GM12872 (cell line): ENCODE data around the gene CEP112.

Source experiments
- CTCF ChIP-seq: IDR thresholded peaks from 3 replicates; pipeline ENCODE4 v1.5.1; 2011; ENCODE audit warnings: low read depth, mild to moderate bottlenecking, low read length, moderate library complexity; ENCODE audit not compliant: insufficient read depth

The CEP112 gene

DNA sequence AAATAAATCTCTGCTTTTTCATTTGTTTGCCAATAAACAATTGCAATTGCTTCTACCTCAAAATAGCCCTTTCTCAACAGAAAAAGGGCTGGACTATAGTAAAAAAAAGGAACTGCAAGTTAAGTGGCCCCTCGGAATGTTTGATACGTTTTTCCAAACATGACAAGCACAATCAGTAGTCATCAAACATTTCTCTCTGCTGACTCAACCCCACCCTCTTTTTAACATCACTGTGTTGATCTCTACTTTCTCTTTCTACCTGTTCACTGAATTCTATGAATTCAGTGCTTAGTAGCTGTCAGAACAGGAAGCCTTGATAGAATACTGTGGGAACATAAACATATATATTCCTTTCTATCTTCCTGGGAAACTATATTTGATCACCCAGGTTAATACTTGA is 514.0 kb downstream of the CEP112 start:
- TF ChIP-seq CTCF: no peak

GRCh38 chr17:65674246-65675045 is 517.5 kb downstream of the CEP112 start:
- no peak for TF ChIP-seq CTCF

GRCh38 chr17:65670667-65671371 is 521.1 kb downstream of the CEP112 start:
- TF ChIP-seq CTCF: no peak

DNA sequence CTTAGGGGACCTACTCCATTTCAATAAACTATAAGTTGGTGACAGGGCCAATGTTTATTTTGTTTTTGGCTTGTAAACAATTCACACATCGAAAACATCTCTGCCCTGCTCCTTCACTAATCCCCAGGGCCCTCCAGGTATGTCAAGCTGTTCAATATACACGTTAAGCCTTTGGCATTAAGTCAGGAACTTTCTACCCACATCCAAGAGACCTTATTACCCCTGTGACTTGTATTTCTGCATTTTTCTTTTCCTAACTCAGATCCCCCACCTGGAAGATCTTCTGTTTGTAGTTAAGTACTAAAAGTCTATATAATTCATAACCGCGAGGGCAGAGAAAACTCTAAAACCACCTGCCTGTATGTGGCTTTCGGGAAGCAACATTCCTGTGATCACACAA is 523.7 kb downstream of the CEP112 start:
- TF ChIP-seq CTCF: no peak

- no peak for TF ChIP-seq CTCF
Observed at GRCh38 chr17:65667656-65668055, 524.3 kb downstream of the CEP112 start.

DNA sequence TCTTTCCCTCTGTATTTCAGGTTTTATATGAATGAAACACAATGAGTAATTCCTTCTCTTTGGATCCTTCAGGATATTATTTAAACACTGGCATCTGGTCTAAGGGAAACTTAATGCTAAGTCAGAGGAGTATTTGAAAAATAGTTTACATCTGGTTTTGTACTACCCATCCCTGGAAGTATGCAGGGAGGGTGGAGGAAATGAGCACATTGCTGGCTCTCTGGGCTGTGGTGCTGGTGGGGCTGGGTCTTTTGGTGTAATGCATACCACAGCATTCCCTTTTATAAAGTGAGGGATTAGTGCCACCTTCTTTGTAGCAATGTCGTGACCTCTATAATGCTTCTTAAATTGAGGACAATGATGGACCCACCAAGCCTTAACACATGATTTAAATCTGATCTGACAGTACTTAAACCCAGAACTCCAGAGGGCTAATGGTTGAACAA is 525.0 kb downstream of the CEP112 start:
- TF ChIP-seq CTCF: no peak

DNA sequence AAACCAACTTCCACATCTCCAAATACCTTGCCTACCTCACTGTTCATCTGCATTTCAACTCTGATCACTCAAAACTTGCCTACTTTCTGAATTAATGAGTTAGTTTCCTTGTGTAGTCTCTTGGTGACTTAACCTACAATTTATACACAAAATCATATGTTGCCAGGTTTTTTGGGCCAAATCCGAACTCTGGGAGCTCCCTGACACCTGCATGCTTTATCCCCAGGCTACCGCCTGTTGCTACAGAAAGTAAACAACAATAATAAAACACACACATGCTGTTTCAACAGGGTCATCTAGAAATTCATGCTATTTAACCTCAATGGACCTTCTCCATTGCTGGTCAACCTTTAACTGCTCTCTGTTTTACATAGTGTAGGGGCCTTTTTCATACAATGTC is 526.0 kb downstream of the CEP112 start:
- TF ChIP-seq CTCF: no peak
